Stimulated activated CD4-positive, alpha-beta T cell treated with anti-CD3 and anti-CD28 coated beads, Interleukin-1b, Interleukin-23, amount 100 ng/mL, for 24 hours (primary cell): ENCODE results near the gene INCA1.

Source experiments
- DNase-seq, 4 experiments: peaks; one replicate each; pipeline ENCODE4 v3.0.0-alpha.2; 2020; ENCODE audit warnings: low read depth in 4 of 4, low spot score in 1 of 4

The INCA1 gene

DNA sequence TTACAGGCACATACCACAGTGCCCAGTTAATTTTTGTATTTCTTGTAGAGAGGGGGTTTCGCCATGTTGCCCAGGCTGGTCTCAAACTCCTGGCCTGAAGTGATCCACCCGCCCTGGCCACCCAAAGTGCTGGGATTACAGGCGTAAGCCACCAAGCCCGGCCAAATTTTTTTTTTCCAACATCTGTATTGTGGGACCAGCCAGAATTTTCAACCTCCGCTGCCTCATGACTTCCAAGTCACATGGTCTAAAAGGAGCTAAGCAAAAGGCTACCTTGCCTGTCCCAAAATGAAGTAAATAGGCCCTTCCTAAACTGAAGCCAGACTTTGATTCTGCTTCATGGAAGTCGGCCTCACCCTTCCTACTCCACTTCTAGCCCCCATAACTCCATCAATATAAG lies 25.5 kb downstream of the INCA1 start:
- no peak for DNase-seq

GRCh38 chr17:4970273-4970672 lies 27.0 kb downstream of the INCA1 start:
- no peak for DNase-seq

DNA sequence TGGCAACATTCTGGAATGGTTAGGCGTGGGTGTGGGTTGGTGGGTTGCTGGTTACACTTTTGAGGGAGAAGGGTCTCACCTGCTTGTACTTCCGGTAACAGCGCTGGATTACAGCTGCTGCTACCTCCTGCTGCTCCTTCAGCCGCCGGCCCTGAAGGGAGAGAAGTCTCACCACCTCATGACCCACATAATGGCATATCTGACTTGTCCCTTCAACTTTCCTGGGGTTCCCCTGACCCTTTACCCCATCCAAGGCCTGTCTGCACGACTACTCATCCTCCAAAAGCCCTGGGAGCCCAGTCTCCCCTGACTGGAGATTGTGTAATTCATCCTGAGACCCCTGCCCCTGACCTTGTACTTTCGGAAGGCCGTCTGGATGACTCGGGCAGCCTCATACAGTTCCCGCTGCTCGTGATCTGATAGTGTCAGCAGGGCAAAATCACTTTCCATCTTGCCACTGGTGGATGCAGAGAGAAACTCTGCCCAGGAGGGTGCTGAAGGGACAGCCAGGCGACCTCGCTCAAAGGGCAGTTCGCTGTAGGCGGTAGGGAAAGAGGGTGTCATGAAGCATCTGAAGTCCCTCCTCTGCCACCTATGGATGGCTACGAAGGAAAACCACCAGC lies 27.7 kb downstream of the INCA1 start:
- no peak for DNase-seq

DNA sequence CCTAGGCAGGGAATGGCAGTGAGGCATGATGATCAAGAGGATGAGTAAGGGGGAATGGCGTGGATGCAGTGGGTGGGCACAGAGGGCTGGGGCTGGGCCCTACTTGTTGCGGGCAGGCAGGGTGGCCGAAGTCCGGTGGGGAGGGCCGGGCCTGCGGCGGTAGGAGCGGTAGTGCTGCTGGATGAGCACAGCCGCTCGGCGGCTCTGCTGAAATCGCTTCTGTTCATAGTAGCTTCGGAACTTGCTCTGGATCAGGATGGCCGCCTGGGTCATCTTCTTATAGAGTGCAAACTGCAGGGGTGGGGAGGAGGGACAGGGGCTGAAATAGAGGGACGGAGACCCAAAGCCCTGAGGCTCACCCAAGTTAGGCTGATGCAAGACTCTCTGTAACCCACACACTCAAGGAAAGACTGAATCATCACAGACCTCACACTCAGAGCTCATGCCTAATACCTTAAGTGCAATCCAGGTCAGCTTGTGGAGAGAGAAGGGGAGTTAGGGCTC lies 28.2 kb downstream of the INCA1 start:
- peak in 2 of 4 experiments; percentile 38 to 59 for DNase-seq

GRCh38 chr17:4968486-4969046 lies 28.8 kb downstream of the INCA1 start:
- no peak for DNase-seq

GRCh38 chr17:4967539-4968485 lies 29.5 kb downstream of the INCA1 start, which contains the start of gene SPAG7:
Gene SPAG7 (minus strand): TSS chr17:4967817. CDS start chr17:4967804, 13 bp downstream.
- peak in 3 of 4 experiments; percentile 85 to 87 (median 85) for DNase-seq

DNA sequence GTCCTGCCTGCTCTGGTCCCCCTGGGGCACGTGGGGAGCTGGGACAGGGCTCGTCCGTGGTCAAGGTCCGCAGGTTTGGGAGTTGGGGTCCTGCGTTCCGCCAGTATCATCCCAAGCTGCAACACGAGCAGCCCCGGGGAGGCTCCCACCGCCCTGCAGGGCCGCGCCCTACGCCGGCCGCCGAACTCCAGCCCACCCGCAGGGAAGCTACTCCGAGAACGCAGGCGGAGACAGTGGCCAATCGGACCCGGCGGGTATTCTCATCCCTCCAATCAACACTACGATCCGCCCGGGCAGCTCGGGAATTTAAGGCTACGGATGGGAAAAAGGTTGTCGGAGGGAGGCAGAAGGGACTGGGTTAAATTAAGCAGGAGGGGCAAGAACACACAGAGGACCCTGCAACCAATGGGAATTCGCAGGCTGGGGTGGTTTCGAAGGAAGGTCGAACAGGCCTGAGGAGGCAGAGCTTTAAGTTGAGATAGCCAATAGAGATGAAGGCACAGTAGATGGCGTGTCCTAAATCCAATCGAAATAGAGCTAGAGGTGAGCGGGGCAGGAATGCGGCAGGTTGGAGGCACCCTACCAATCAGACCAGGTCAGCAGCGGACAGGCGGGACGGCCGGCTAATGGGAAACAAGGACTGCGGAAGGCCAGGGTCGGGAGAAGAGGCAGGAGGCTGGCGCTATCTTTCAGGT lies 30.3 kb downstream of the INCA1 start:
- DNase-seq = peak in 3 of 4 experiments; percentile 76 to 89 (median 89)

GRCh38 chr17:4965311-4965986 lies 31.9 kb downstream of the INCA1 start:
- no peak for DNase-seq

DNA sequence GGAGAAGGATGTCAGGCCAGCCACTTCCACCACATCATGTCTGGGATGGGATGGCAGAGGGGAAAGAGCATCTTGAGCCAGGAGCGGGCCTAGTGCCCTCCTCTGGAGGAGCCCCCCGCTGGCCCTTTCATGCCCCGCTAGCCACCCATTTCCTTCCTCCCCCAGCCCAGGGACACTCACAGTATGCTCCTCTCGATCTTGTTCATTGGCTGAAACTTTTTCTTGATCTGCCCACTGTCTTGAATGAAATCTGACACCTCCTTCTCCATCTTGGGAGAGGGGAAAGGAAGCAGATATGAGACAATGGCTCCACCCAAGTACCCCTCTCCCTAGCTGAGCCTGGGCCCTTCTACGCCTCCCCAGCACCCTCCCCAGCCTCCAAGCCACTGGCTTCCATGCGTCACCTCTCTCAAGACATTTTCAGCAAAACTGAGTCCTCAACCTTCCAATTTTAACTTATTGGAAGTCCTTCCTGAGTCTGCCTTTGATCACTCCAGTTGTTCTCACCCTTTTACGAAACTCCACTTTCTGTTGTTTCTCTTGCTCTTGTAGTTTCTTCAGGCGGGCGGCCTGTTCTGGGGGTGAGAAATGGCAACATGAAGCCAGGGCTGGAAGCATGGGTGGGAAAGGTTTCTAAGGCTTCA lies 36.9 kb downstream of the INCA1 start:
- DNase-seq = no peak

DNA sequence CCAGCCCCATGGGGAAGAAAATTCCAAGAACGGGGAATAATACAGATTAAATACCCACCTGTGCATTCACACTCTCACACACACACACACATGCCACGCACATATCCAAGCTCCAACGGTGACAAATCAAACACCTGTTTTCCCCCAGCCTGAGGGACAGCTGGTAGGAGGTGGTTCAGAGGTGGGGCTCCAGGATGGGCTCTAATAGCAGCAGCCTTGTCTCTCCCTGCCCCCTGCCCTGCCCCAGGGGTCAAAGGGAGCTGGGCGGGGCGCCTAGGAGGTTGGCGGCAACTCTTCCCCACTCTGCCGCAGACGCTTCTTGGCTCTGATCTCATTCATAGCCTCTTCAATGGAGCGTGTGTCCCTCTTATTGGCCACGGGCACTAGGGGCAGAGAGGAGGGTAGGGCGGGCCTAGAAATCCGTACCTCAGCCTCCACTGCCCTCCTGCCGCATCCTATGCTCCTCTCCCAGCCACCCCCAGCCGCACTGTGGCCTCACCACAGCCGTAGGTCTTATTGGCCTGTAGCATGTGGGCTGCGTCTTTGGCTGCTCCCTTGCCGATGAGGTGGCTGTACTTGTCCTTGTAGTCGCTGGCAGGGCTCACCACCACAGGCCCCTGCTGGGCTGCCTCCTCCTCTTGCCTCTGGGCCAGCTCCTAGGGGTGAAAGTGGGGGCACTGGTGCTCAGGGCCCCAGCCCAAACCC lies 37.9 kb downstream of the INCA1 start:
- DNase-seq = no peak

- no peak for DNase-seq
These were observed 39.2 kb downstream of the INCA1 start for GRCh38 chr17:4958102-4958501.

DNA sequence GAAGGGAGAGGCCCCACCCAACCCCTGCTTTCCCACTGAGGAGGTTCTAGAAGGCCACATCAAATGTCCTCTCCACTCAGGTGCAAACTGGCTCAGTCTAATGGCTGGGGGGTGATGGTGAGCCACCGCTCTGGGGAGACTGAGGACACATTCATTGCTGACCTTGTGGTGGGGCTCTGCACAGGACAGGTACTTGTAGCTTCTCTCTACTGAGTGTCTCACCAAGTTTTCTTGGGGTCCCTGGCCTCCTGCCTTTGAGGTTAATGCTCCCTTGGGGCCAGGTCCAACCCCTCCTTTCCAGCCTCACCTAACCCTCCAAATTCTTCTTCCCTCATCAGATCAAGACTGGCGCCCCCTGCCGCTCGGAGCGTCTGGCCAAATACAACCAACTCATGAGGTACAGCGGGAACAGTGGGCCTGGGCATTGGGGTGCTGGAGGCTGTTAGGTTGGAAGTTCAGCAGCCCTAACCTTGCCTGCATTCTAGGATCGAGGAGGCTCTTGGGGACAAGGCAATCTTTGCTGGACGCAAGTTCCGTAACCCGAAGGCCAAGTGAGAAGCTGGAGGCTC lies 40.7 kb downstream of the INCA1 start:
- no peak for DNase-seq

- DNase-seq = no peak
These were observed 42.2 kb downstream of the INCA1 start for GRCh38 chr17:4955091-4955490.

DNA sequence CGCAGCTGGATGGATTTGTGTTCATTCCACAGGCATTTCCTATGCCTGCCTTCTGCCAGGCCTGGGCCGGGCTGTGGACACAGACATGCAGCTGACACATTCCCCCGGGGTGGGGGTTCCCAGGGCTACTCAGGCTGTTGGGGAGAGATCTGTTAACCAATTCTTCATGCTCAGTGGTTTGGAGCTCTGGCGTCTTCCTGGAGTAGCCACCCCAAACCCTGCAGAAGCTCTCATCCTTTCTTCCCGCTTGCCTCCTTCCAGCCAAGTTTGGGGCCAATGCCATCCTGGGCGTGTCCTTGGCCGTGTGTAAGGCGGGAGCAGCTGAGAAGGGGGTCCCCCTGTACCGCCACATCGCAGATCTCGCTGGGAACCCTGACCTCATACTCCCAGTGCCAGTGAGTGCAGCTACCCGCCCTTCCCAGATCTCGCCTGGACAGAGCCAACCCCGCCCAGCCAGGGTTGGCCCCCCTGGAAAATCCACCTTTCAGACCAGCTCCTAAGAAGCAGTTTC lies 43.8 kb downstream of the INCA1 start:
- no peak for DNase-seq

DNA sequence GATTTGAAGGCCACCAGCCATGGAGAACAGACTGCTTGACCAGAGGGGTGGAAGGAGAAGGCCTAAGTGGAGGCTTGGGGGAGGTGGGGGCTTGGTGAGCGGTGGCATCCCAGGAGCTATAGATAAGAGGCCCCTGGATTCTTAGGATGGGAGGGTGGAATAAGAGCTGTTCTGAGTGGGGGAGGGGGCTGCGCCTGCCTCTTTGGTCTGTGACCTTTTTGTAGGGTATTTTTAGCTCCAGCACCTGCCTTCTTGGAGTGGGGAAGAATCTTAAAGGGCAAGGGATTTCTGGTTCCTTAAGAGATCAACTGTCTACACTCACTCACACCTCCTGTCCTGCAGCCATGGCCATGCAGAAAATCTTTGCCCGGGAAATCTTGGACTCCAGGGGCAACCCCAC lies 45.8 kb downstream of the INCA1 start:
- no peak for DNase-seq

- DNase-seq = no peak
These were observed 46.5 kb downstream of the INCA1 start, which contains the start of gene ENO3 for GRCh38 chr17:4950746-4951204. Gene ENO3 (plus strand): TSS chr17:4951119. CDS start chr17:4951830, 711 bp downstream.

DNA sequence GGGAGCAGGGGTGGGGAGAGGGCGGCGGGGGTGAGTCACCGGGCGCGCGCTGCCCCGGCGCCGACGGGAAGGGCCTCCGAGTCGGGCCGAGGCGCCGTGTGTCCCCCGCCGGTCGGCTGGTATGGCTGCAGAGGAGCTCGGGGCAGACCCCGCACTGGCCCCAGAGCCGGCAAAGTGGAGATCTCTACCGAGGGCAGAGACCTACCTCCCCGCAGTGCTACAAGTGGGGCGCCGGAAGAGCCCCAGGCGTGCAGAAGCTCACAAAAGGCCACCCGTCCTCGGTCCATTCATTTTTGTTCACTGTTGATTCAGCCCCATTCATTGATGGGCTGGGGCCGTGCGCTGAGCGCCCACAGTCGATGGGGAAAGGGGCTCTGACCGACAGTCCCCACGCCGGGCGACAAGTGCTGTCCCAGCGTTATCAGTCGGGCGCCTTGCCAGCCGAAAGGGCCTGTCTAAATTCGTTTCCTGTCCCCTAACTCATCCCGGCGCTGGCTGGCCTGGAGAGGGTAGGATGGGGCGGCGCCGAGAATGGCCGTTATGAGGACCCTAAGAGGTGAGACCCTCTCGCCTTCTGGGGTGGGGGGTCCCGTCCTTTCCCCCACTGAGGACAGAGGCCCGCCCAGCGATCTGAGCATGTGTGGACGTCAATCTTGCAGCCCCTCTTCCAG lies 47.1 kb downstream of the INCA1 start:
- peak in 1 of 4 experiments; percentile 30 for DNase-seq
